HL-60 (cell line): ENCODE measurements around the gene SYNPO2.

ENCODE experiments used
- DNase-seq, 2 experiments: peaks; one replicate each; pipeline ENCODE4 v3.0.0-alpha.2; 2010 to 2020; ENCODE audit warnings: low read depth in 1 of 2, low spot score in 1 of 2
- H3K27ac ChIP-seq: fragments of 250-450 bp; sonication (Bioruptor Pico); replicated peaks from 2 replicates; pipeline ENCODE4 v1.5.1; 2020; ENCODE audit warnings: mild to moderate bottlenecking, moderate library complexity
- H3K27me3 ChIP-seq: fragments of 250-450 bp; sonication (Bioruptor Pico); 2 replicates; pipeline ENCODE4 v1.5.1; 2021; ENCODE audit warnings: mild to moderate bottlenecking, moderate library complexity; ENCODE audit not compliant: insufficient read depth, poor library complexity, severe bottlenecking
- H3K4me3 ChIP-seq: replicated peaks from 2 replicates; pipeline ENCODE4 v1.5.1; 2011; ENCODE audit warnings: mild to moderate bottlenecking, control low read depth, low read length; ENCODE audit not compliant: insufficient read depth
- GABPA ChIP-seq: IDR thresholded peaks from 2 replicates; pipeline ENCODE4 v1.6.1; 2012; ENCODE audit warnings: low read depth
- POLR2AphosphoS5 ChIP-seq: IDR thresholded peaks from 2 replicates; pipeline ENCODE4 v1.6.1; 2012; ENCODE audit warnings: low read depth
- REST ChIP-seq: IDR thresholded peaks from 2 replicates; pipeline ENCODE4 v1.6.1; 2012; ENCODE audit warnings: low read depth; ENCODE audit not compliant: insufficient replicate concordance
- SPI1 ChIP-seq: IDR thresholded peaks from 2 replicates; pipeline ENCODE4 v1.6.1; 2012; ENCODE audit warnings: low read depth, mild to moderate bottlenecking, borderline replicate concordance
- TF ChIP-seq, protein P1 (sequence below): IDR thresholded peaks from one replicate; pipeline ENCODE4 v1.5.1; 2011; ENCODE audit warnings: low read length, control low read depth, inconsistent platforms; ENCODE audit not compliant: insufficient read depth

The SYNPO2 gene

DNA sequence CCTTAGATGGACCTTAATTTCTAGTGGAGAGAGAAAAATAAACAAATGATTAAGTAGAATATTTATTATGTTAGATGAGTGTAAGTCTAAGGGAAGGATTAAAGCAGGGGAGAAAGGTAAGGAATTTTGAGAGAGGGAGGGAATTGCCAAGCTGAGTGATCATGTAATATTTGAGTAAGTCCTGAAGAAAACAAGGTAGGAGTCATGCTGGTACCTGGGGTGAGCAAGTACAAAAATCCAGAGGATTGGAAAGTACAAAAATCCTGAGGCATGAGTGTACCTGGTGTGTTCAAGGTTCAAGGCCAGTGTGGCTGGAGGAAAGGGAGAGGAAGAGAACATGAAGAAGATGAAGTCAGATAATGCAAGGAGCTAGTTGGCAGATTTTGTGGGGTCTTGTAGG lies 159.8 kb downstream of the SYNPO2 start:
- Histone ChIP-seq H3K4me3 (no peak overlapping the region), H3K27me3 (no peaks in the 10 kb centered on the region), H3K27ac (no peak overlapping the region)
- DNase-seq = no peak
- TF ChIP-seq SPI1 = no peak
- TF ChIP-seq POLR2AphosphoS5 = no peak
- no peak for TF ChIP-seq REST
- TF ChIP-seq, protein P1, sequence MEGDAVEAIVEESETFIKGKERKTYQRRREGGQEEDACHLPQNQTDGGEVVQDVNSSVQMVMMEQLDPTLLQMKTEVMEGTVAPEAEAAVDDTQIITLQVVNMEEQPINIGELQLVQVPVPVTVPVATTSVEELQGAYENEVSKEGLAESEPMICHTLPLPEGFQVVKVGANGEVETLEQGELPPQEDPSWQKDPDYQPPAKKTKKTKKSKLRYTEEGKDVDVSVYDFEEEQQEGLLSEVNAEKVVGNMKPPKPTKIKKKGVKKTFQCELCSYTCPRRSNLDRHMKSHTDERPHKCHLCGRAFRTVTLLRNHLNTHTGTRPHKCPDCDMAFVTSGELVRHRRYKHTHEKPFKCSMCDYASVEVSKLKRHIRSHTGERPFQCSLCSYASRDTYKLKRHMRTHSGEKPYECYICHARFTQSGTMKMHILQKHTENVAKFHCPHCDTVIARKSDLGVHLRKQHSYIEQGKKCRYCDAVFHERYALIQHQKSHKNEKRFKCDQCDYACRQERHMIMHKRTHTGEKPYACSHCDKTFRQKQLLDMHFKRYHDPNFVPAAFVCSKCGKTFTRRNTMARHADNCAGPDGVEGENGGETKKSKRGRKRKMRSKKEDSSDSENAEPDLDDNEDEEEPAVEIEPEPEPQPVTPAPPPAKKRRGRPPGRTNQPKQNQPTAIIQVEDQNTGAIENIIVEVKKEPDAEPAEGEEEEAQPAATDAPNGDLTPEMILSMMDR = no peak
- TF ChIP-seq GABPA = no peak

- Histone ChIP-seq H3K4me3 (no peak overlapping the region), H3K27me3 (no peaks in the 10 kb centered on the region), H3K27ac (no peak overlapping the region)
- TF ChIP-seq SPI1 (no peak), GABPA (no peak), POLR2AphosphoS5 (no peak)
- no peak for DNase-seq
These were observed 160.7 kb downstream of the SYNPO2 start for GRCh38 chr4:119049342-119049741.

GRCh38 chr4:119050527-119051090 lies 162.0 kb downstream of the SYNPO2 start:
- Histone ChIP-seq H3K27me3 (no peaks in the 10 kb centered on the region), H3K27ac (no peak overlapping the region), H3K4me3 (no peak overlapping the region)
- TF ChIP-seq GABPA = no peak
- TF ChIP-seq, protein P1 = no peak
- no peak for TF ChIP-seq REST
- no peak for TF ChIP-seq POLR2AphosphoS5
- TF ChIP-seq SPI1 = no peak
- DNase-seq = no peak

DNA sequence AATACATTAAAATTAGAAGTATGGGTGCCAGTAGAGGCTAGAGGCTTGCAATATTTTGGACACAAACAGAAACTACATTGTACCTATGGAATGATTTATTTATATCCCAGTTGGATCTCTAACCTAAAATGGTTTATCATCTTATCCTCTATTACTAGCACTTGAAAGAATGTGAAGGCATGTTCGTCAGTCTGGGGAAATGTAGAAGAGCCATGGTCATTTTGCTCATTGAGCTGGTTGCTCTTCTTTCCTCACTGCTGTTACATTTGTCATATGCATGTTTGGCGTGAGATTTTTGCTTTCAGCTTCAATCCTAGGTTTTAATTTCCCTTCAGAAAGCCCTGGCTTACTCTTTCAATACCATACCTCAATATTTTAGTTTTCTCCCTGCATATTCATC lies 164.6 kb downstream of the SYNPO2 start:
- Histone ChIP-seq H3K27me3 (no peaks in the 10 kb centered on the region), H3K4me3 (no peak overlapping the region), H3K27ac (no peak overlapping the region)
- DNase-seq = no peak
- TF ChIP-seq REST (no peak), SPI1 (no peak), POLR2AphosphoS5 (no peak), GABPA (no peak)
- TF ChIP-seq, protein P1 = no peak
